Measurements from ENCODE around the gene LSAMP.

The LSAMP gene

GRCh38 chr3:116259984-116260383 is 185.3 kb downstream of the LSAMP start:
- H3K36me3 ChIP-seq (ENCODE audit: control insufficient read depth, insufficient read depth, low read length): no peaks in the 10 kb centered on the region
- no peaks in the 10 kb centered on the region for H3K27me3 ChIP-seq (replicated peaks; ENCODE audit: control insufficient read depth, insufficient read depth, low read length)
- no peak for TF ChIP-seq CTCF (IDR thresholded peaks at IDR 0.05; ENCODE audit: insufficient read depth, low read length, poor library complexity, severe bottlenecking)
- no peak overlapping the region for H3K4me3 ChIP-seq (replicated peaks; ENCODE audit: low read depth, low read length)
- no peak for DNase-seq (ENCODE audit: extremely low read depth, insufficient read length)

DNA sequence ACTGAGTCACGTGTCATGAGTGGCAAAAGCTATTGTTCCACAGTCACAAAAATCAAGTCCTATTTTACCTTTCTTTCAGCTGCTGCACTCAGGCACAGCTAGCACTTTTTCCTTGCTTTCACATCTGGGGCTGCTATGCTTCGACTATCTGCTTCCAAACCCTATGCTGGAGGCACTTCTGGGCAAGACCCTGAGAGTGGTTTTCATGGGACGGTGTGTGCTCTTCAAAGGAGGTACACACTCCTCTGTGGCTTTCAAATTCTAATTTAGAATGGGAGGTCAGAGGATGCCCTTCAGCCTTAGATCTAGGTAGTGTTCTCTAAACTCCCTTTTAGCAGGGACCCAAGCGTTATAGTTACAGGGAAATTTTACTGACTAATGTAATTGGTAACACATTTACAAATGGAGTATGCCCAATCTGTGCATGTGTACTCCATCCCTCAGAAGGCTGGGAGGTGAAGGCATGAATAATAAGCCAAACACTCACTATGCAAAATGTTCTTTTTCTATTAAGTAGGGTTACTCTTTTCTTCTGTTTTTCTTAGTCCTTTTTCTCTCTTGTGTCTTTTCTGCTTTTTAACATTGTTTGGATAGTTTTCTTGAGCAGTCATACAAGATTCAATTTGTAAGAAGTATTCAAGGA is 188.3 kb downstream of the LSAMP start:
- no peak for TF ChIP-seq CTCF (IDR thresholded peaks at IDR 0.05; ENCODE audit: insufficient read depth, low read length, poor library complexity, severe bottlenecking)
- H3K36me3 ChIP-seq (ENCODE audit: control insufficient read depth, insufficient read depth, low read length): no peaks in the 10 kb centered on the region
- no peak for DNase-seq (ENCODE audit: extremely low read depth, insufficient read length)
- H3K27me3 ChIP-seq (replicated peaks; ENCODE audit: control insufficient read depth, insufficient read depth, low read length): no peaks in the 10 kb centered on the region
- H3K4me3 ChIP-seq (replicated peaks; ENCODE audit: low read depth, low read length): no peak overlapping the region

DNA sequence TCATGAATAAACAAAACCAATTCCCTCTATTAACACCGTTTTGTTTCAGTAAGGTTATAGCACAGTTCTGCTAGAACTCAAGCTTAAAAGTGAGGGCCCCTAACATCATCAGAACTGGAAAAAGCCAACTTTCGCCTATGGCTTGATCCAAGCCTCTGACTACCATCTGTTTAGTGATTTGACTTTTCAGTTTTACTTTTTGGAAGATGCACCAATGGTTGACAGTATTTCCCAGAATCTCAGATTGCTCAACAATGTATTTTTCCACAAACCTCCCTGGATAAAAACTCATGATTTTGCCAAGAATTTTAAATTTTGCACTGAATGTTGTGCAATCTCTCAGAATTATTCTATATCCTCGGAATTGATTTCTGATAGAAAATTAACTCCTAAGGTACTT is 190.7 kb downstream of the LSAMP start:
- H3K27me3 ChIP-seq (replicated peaks; ENCODE audit: control insufficient read depth, insufficient read depth, low read length): no peaks in the 10 kb centered on the region
- DNase-seq (ENCODE audit: extremely low read depth, insufficient read length): no peak
- no peaks in the 10 kb centered on the region for H3K36me3 ChIP-seq (ENCODE audit: control insufficient read depth, insufficient read depth, low read length)
- H3K4me3 ChIP-seq (replicated peaks; ENCODE audit: low read depth, low read length): no peak overlapping the region
- no peak for TF ChIP-seq CTCF (IDR thresholded peaks at IDR 0.05; ENCODE audit: insufficient read depth, low read length, poor library complexity, severe bottlenecking)

GRCh38 chr3:116253511-116253910 is 191.8 kb downstream of the LSAMP start:
- Histone ChIP-seq H3K36me3 (ENCODE audit: control insufficient read depth, insufficient read depth, low read length) (no peaks in the 10 kb centered on the region), H3K27me3 (replicated peaks; ENCODE audit: control insufficient read depth, insufficient read depth, low read length) (no peaks in the 10 kb centered on the region), H3K4me3 (replicated peaks; ENCODE audit: low read depth, low read length) (no peak overlapping the region)
- DNase-seq (ENCODE audit: extremely low read depth, insufficient read length): no peak
- no peak for TF ChIP-seq CTCF (IDR thresholded peaks at IDR 0.05; ENCODE audit: insufficient read depth, low read length, poor library complexity, severe bottlenecking)

GRCh38 chr3:116247605-116248004 is 197.7 kb downstream of the LSAMP start:
- H3K27me3 ChIP-seq (replicated peaks; ENCODE audit: control insufficient read depth, insufficient read depth, low read length): no peaks in the 10 kb centered on the region
- H3K36me3 ChIP-seq (ENCODE audit: control insufficient read depth, insufficient read depth, low read length): no peaks in the 10 kb centered on the region
- H3K4me3 ChIP-seq (replicated peaks; ENCODE audit: low read depth, low read length): no peak overlapping the region
- no peak for TF ChIP-seq CTCF (IDR thresholded peaks at IDR 0.05; ENCODE audit: insufficient read depth, low read length, poor library complexity, severe bottlenecking)
- no peak for DNase-seq (ENCODE audit: extremely low read depth, insufficient read length)

Data from GM06990 (cell line).